ENCODE data around the gene ARMS2. TPM values are rescaled to one million over a fixed set of nuclear protein-coding genes. Genes with fewer than 3 reads are reported as not detected.

The ARMS2 gene
- polyA plus RNA-seq, 2 donors = not detected

GRCh38 chr10:122422266-122422989 is 32.0 kb upstream of the ARMS2 start:
- no peak overlapping the region for H3K27ac ChIP-seq (ENCODE audit: low read depth in 2 of 2, low read length in 1 of 2)
- no peaks in the 10 kb centered on the region for H3K27me3 ChIP-seq (ENCODE audit: control insufficient read depth in 1 of 2, insufficient read depth in 2 of 2, low read length in 2 of 2)
- 78 to 79% methylated on average over 5 of the region's 5 CpGs for WGBS, 2 donors
- no peak overlapping the region for H3K4me3 ChIP-seq (ENCODE audit: low read depth in 1 of 2, low read length in 2 of 2)
- no peaks in the 10 kb centered on the region for H3K4me1 ChIP-seq (ENCODE audit: control insufficient read depth in 2 of 2, insufficient read depth in 2 of 2, low read length in 1 of 2)
- H3K9me3 ChIP-seq (ENCODE audit: control insufficient read depth in 2 of 2, insufficient read depth in 1 of 2, low read depth in 1 of 2, low read length in 1 of 2) = no peaks in the 10 kb centered on the region
- no peaks in the 10 kb centered on the region for H3K36me3 ChIP-seq (ENCODE audit: control insufficient read depth in 2 of 2, insufficient read depth in 2 of 2, low read length in 1 of 2)

GRCh38 chr10:122424059-122424458 is 30.4 kb upstream of the ARMS2 start:
- whole genome bisulfite sequencing, 2 donors = 84 to 87% methylated on average over 2 of the region's 2 CpGs
- H3K4me3 ChIP-seq (ENCODE audit: low read depth in 1 of 2, low read length in 2 of 2) = no peak overlapping the region
- H3K27ac ChIP-seq (ENCODE audit: low read depth in 2 of 2, low read length in 1 of 2) = no peak overlapping the region
- H3K27me3 ChIP-seq (ENCODE audit: control insufficient read depth in 1 of 2, insufficient read depth in 2 of 2, low read length in 2 of 2) = no peaks in the 10 kb centered on the region
- H3K9me3 ChIP-seq (ENCODE audit: control insufficient read depth in 2 of 2, insufficient read depth in 1 of 2, low read depth in 1 of 2, low read length in 1 of 2) = no peaks in the 10 kb centered on the region
- no peaks in the 10 kb centered on the region for H3K36me3 ChIP-seq (ENCODE audit: control insufficient read depth in 2 of 2, insufficient read depth in 2 of 2, low read length in 1 of 2)
- no peaks in the 10 kb centered on the region for H3K4me1 ChIP-seq (ENCODE audit: control insufficient read depth in 2 of 2, insufficient read depth in 2 of 2, low read length in 1 of 2)

GRCh38 chr10:122426829-122427228 is 27.6 kb upstream of the ARMS2 start:
- no peaks in the 10 kb centered on the region for H3K27me3 ChIP-seq (ENCODE audit: control insufficient read depth in 1 of 2, insufficient read depth in 2 of 2, low read length in 2 of 2)
- H3K9me3 ChIP-seq (ENCODE audit: control insufficient read depth in 2 of 2, insufficient read depth in 1 of 2, low read depth in 1 of 2, low read length in 1 of 2) = no peaks in the 10 kb centered on the region
- WGBS, 2 donors = 88 to 96% methylated on average over 6 of the region's 6 CpGs
- peaks cover 2 to 6% of the 10 kb centered on the region in 2 donors for H3K36me3 ChIP-seq (ENCODE audit: control insufficient read depth in 2 of 2, insufficient read depth in 2 of 2, low read length in 1 of 2)
- H3K4me3 ChIP-seq (ENCODE audit: low read depth in 1 of 2, low read length in 2 of 2) = no peak overlapping the region
- H3K4me1 ChIP-seq (ENCODE audit: control insufficient read depth in 2 of 2, insufficient read depth in 2 of 2, low read length in 1 of 2) = no peaks in the 10 kb centered on the region
- no peak overlapping the region for H3K27ac ChIP-seq (ENCODE audit: low read depth in 2 of 2, low read length in 1 of 2)

GRCh38 chr10:122427280-122427679 is 27.2 kb upstream of the ARMS2 start:
- Histone ChIP-seq H3K36me3 (ENCODE audit: control insufficient read depth in 2 of 2, insufficient read depth in 2 of 2, low read length in 1 of 2) (peaks cover 2 to 6% of the 10 kb centered on the region in 2 donors), H3K4me1 (ENCODE audit: control insufficient read depth in 2 of 2, insufficient read depth in 2 of 2, low read length in 1 of 2) (no peaks in the 10 kb centered on the region), H3K27ac (ENCODE audit: low read depth in 2 of 2, low read length in 1 of 2) (no peak overlapping the region), H3K27me3 (ENCODE audit: control insufficient read depth in 1 of 2, insufficient read depth in 2 of 2, low read length in 2 of 2) (no peaks in the 10 kb centered on the region), H3K4me3 (ENCODE audit: low read depth in 1 of 2, low read length in 2 of 2) (no peak overlapping the region), H3K9me3 (ENCODE audit: control insufficient read depth in 2 of 2, insufficient read depth in 1 of 2, low read depth in 1 of 2, low read length in 1 of 2) (no peaks in the 10 kb centered on the region)
- 69 to 75% methylated on average over 2 of the region's 2 CpGs for WGBS, 2 donors

- 31 to 34% methylated on average over 3 of the region's 3 CpGs for WGBS, 2 donors
- H3K9me3 ChIP-seq (ENCODE audit: control insufficient read depth in 2 of 2, insufficient read depth in 1 of 2, low read depth in 1 of 2, low read length in 1 of 2) = no peaks in the 10 kb centered on the region
Measured at GRCh38 chr10:122435212-122435827, 19.1 kb upstream of the ARMS2 start.

GRCh38 chr10:122441961-122442360 is 12.5 kb upstream of the ARMS2 start:
- WGBS, 2 donors = 72 to 78% methylated on average over 7 of the region's 7 CpGs
- Histone ChIP-seq H3K27me3 (ENCODE audit: control insufficient read depth in 1 of 2, insufficient read depth in 2 of 2, low read length in 2 of 2) (no peaks in the 10 kb centered on the region), H3K27ac (ENCODE audit: low read depth in 2 of 2, low read length in 1 of 2) (no peak overlapping the region), H3K4me3 (ENCODE audit: low read depth in 1 of 2, low read length in 2 of 2) (no peak overlapping the region), H3K9me3 (ENCODE audit: control insufficient read depth in 2 of 2, insufficient read depth in 1 of 2, low read depth in 1 of 2, low read length in 1 of 2) (no peaks in the 10 kb centered on the region), H3K4me1 (ENCODE audit: control insufficient read depth in 2 of 2, insufficient read depth in 2 of 2, low read length in 1 of 2) (no peaks in the 10 kb centered on the region), H3K36me3 (ENCODE audit: control insufficient read depth in 2 of 2, insufficient read depth in 2 of 2, low read length in 1 of 2) (no peaks in the 10 kb centered on the region)

More at GRCh38 chr10:122435212-122435827, 19.1 kb upstream of the ARMS2 start:
- Histone ChIP-seq H3K27me3 (ENCODE audit: control insufficient read depth in 1 of 2, insufficient read depth in 2 of 2, low read length in 2 of 2) (no peaks in the 10 kb centered on the region), H3K27ac (ENCODE audit: low read depth in 2 of 2, low read length in 1 of 2) (no peak overlapping the region), H3K4me3 (ENCODE audit: low read depth in 1 of 2, low read length in 2 of 2) (no peak overlapping the region), H3K4me1 (ENCODE audit: control insufficient read depth in 2 of 2, insufficient read depth in 2 of 2, low read length in 1 of 2) (no peaks in the 10 kb centered on the region), H3K36me3 (ENCODE audit: control insufficient read depth in 2 of 2, insufficient read depth in 2 of 2, low read length in 1 of 2) (peaks cover 2% of the 10 kb centered on the region in 2 donors)

- no peak overlapping the region for H3K27ac ChIP-seq (ENCODE audit: low read depth in 2 of 2, low read length in 1 of 2)
- WGBS, 2 donors = 73 to 75% methylated on average over 1 of the region's 1 CpG
- H3K27me3 ChIP-seq (ENCODE audit: control insufficient read depth in 1 of 2, insufficient read depth in 2 of 2, low read length in 2 of 2) = no peaks in the 10 kb centered on the region
- no peaks in the 10 kb centered on the region for H3K36me3 ChIP-seq (ENCODE audit: control insufficient read depth in 2 of 2, insufficient read depth in 2 of 2, low read length in 1 of 2)
- H3K4me1 ChIP-seq (ENCODE audit: control insufficient read depth in 2 of 2, insufficient read depth in 2 of 2, low read length in 1 of 2) = no peaks in the 10 kb centered on the region
- H3K4me3 ChIP-seq (ENCODE audit: low read depth in 1 of 2, low read length in 2 of 2) = no peak overlapping the region
- H3K9me3 ChIP-seq (ENCODE audit: control insufficient read depth in 2 of 2, insufficient read depth in 1 of 2, low read depth in 1 of 2, low read length in 1 of 2) = no peaks in the 10 kb centered on the region
Measured at GRCh38 chr10:122445469-122445868, 9.0 kb upstream of the ARMS2 start.

- no peaks in the 10 kb centered on the region for H3K27me3 ChIP-seq (ENCODE audit: control insufficient read depth in 1 of 2, insufficient read depth in 2 of 2, low read length in 2 of 2)
- H3K4me1 ChIP-seq (ENCODE audit: control insufficient read depth in 2 of 2, insufficient read depth in 2 of 2, low read length in 1 of 2) = no peaks in the 10 kb centered on the region
- H3K4me3 ChIP-seq (ENCODE audit: low read depth in 1 of 2, low read length in 2 of 2) = no peak overlapping the region
- H3K36me3 ChIP-seq (ENCODE audit: control insufficient read depth in 2 of 2, insufficient read depth in 2 of 2, low read length in 1 of 2) = no peaks in the 10 kb centered on the region
- H3K27ac ChIP-seq (ENCODE audit: low read depth in 2 of 2, low read length in 1 of 2) = no peak overlapping the region
- no peaks in the 10 kb centered on the region for H3K9me3 ChIP-seq (ENCODE audit: control insufficient read depth in 2 of 2, insufficient read depth in 1 of 2, low read depth in 1 of 2, low read length in 1 of 2)
Measured at GRCh38 chr10:122445904-122446303, 8.5 kb upstream of the ARMS2 start.

- no peak overlapping the region for H3K27ac ChIP-seq (ENCODE audit: low read depth in 2 of 2, low read length in 1 of 2)
- H3K9me3 ChIP-seq (ENCODE audit: control insufficient read depth in 2 of 2, insufficient read depth in 1 of 2, low read depth in 1 of 2, low read length in 1 of 2) = no peaks in the 10 kb centered on the region
- WGBS, 2 donors = 58 to 73% methylated on average over 2 of the region's 2 CpGs
- H3K36me3 ChIP-seq (ENCODE audit: control insufficient read depth in 2 of 2, insufficient read depth in 2 of 2, low read length in 1 of 2) = no peaks in the 10 kb centered on the region
- no peak overlapping the region for H3K4me3 ChIP-seq (ENCODE audit: low read depth in 1 of 2, low read length in 2 of 2)
- no peaks in the 10 kb centered on the region for H3K27me3 ChIP-seq (ENCODE audit: control insufficient read depth in 1 of 2, insufficient read depth in 2 of 2, low read length in 2 of 2)
- H3K4me1 ChIP-seq (ENCODE audit: control insufficient read depth in 2 of 2, insufficient read depth in 2 of 2, low read length in 1 of 2) = no peaks in the 10 kb centered on the region
Measured at GRCh38 chr10:122446668-122447423, 7.6 kb upstream of the ARMS2 start.

All from esophagus (tissue), 2 donors.